ENCODE measurements around the gene NSG2.

NSG2 gene

GRCh38 chr5:174149989-174150388, 104.5 kb downstream of the NSG2 start:
- DNase-seq (ENCODE audit: low read depth) = no peak

- DNase-seq (ENCODE audit: low read depth) = no peak
Observed at GRCh38 chr5:174151599-174152181, 106.2 kb downstream of the NSG2 start.

GRCh38 chr5:174154559-174154958, 109.1 kb downstream of the NSG2 start:
- no peak for DNase-seq (ENCODE audit: low read depth)

- DNase-seq (ENCODE audit: low read depth) = no peak
Observed at GRCh38 chr5:174155281-174155680, 109.8 kb downstream of the NSG2 start.

- DNase-seq (ENCODE audit: low read depth) = no peak
Observed at GRCh38 chr5:174155706-174156105, 110.2 kb downstream of the NSG2 start.

- no peak for DNase-seq (ENCODE audit: low read depth)
Observed at GRCh38 chr5:174157048-174157447, 111.5 kb downstream of the NSG2 start.

All from ELR (cell line).